Smooth muscle cell (in vitro differentiated cells): ENCODE data around the gene EEFSEC. TPM values are rescaled to one million over a fixed set of nuclear protein-coding genes. Genes with fewer than 3 reads are reported as not detected.

ENCODE experiments used
- DNase-seq: peaks from one replicate; lab custom pipeline; 2025; ENCODE audit not compliant: unreplicated experiment; lab: John Stamatoyannopoulos, UW
- H2AFZ ChIP-seq: fragments of 200-600 bp; sonication (generic); 2 replicates; pipeline ENCODE4 v1.6.0; 2016; ENCODE audit warnings: antibody characterized with exemption, low read depth, mild to moderate bottlenecking
- H3F3A ChIP-seq: fragments of 200-600 bp; sonication (generic); 2 replicates; pipeline ENCODE4 v1.6.0; 2017; ENCODE audit warnings: antibody characterized with exemption, low read depth
- H3K27ac ChIP-seq: fragments of 200-600 bp; sonication (generic); 2 replicates; pipeline ENCODE4 v1.5.1; 2016; ENCODE audit warnings: low read depth, mild to moderate bottlenecking
- H3K27me3 ChIP-seq: fragments of 200-600 bp; sonication (generic); 2 replicates; pipeline ENCODE4 v1.6.1; 2016; ENCODE audit warnings: low read depth, mild to moderate bottlenecking
- H3K36me3 ChIP-seq: fragments of 200-600 bp; sonication (generic); 2 replicates; pipeline ENCODE4 v1.5.1; 2016; ENCODE audit warnings: low read depth
- H3K4me1 ChIP-seq: fragments of 200-600 bp; sonication (generic); 2 replicates; pipeline ENCODE4 v1.5.1; 2016; ENCODE audit warnings: low read depth
- H3K4me2 ChIP-seq: fragments of 200-600 bp; sonication (generic); 2 replicates; pipeline ENCODE4 v1.6.0; 2016; ENCODE audit warnings: mild to moderate bottlenecking
- H3K4me3 ChIP-seq: fragments of 200-600 bp; sonication (generic); 2 replicates; pipeline ENCODE4 v1.5.1; 2016; ENCODE audit warnings: mild to moderate bottlenecking
- H3K79me2 ChIP-seq: fragments of 200-600 bp; sonication (generic); 2 replicates; pipeline ENCODE4 v1.6.0; 2016; ENCODE audit warnings: low read depth, mild to moderate bottlenecking
- H3K9ac ChIP-seq: fragments of 200-600 bp; sonication (generic); 2 replicates; pipeline ENCODE4 v1.6.0; 2016; ENCODE audit warnings: low read depth
- H3K9me3 ChIP-seq: fragments of 200-600 bp; sonication (generic); replicated peaks from 2 replicates; pipeline ENCODE4 v1.5.1; 2016; ENCODE audit warnings: low read depth
- H4K20me1 ChIP-seq: fragments of 200-600 bp; sonication (generic); 2 replicates; pipeline ENCODE4 v1.6.0; 2016; ENCODE audit warnings: low read depth
- WGBS: methylation state at CpG from one replicate; pipeline ENCODE4 v1.1.7; 2016; ENCODE audit warnings: low lambda C conversion rate; 5-methylcytosine and 5-hydroxymethylcytosine counted together
- polyA plus RNA-seq: library from polyadenylated mRNA; unstranded; fragments of >200 nt; fragmentation: Nextera tagmentation; extraction: Ambion mirVana; gene quantifications from 2 replicates; pipeline ENCODE4 v1.2.1, GENCODE V29; 2016
- total RNA-seq: library from RNA; depleted of rRNA; stranded (reverse); fragments of >200 nt; gene quantifications from 2 replicates; pipeline ENCODE4 v1.2.3, GENCODE V29; 2014
- TF ChIP-seq, protein P1 (sequence below): fragments of 200-600 bp; sonication (generic); IDR thresholded peaks from 2 replicates; pipeline ENCODE4 v1.5.1; 2017; ENCODE audit warnings: borderline replicate concordance, mild to moderate bottlenecking, antibody characterized with exemption; ENCODE audit not compliant: insufficient read depth, poor library complexity, severe bottlenecking

Gene EEFSEC
- total and polyA plus RNA-seq, 2 experiments from 2014 or later, result 12.4 to 17.1 TPM

- no peaks in the 10 kb centered on the region for H3F3A ChIP-seq
- no peak overlapping the region for H2AFZ ChIP-seq
- H3K4me3 ChIP-seq, result no peak overlapping the region
- H3K9me3 ChIP-seq, result no peaks in the 10 kb centered on the region
- peaks cover 5% of the 10 kb centered on the region for H3K4me1 ChIP-seq
- TF ChIP-seq, protein P1, sequence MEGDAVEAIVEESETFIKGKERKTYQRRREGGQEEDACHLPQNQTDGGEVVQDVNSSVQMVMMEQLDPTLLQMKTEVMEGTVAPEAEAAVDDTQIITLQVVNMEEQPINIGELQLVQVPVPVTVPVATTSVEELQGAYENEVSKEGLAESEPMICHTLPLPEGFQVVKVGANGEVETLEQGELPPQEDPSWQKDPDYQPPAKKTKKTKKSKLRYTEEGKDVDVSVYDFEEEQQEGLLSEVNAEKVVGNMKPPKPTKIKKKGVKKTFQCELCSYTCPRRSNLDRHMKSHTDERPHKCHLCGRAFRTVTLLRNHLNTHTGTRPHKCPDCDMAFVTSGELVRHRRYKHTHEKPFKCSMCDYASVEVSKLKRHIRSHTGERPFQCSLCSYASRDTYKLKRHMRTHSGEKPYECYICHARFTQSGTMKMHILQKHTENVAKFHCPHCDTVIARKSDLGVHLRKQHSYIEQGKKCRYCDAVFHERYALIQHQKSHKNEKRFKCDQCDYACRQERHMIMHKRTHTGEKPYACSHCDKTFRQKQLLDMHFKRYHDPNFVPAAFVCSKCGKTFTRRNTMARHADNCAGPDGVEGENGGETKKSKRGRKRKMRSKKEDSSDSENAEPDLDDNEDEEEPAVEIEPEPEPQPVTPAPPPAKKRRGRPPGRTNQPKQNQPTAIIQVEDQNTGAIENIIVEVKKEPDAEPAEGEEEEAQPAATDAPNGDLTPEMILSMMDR, result no peak
- no peaks in the 10 kb centered on the region for H4K20me1 ChIP-seq
- H3K9ac ChIP-seq, result no peak overlapping the region
- 88% methylated on average over 6 of the region's 6 CpGs for WGBS
- H3K27me3 ChIP-seq, result no peaks in the 10 kb centered on the region
- H3K27ac ChIP-seq, result peak overlapping the region; percentile 57
- H3K79me2 ChIP-seq, result no peaks in the 10 kb centered on the region
- peak overlapping the region; percentile 74 for H3K4me2 ChIP-seq
- DNase-seq, result no peak
- no peaks in the 10 kb centered on the region for H3K36me3 ChIP-seq
Observed at GRCh38 chr3:128344052-128344735, 190.9 kb downstream of the EEFSEC start.

DNA sequence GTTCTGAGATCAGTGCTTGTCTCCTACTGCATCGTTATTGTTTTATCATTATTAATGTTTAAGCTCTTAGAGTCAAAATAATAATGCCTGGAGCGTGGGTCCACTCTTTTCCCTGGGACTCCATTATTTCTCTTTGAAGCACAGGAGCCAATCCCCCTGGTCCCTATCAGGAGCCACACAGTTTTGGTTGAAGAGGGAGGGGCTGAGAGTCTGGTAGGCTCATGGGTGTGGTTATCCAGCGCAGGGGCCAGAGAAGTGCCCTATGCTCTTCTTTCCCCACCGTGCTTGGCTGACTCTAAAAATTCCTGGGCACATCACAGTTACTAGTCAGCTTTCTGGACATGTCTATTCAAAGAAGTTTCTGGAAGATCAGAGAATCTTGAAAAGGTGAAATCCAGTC is 191.9 kb downstream of the EEFSEC start:
- Histone ChIP-seq H3F3A (no peaks in the 10 kb centered on the region), H3K4me1 (peaks cover 5% of the 10 kb centered on the region), H4K20me1 (no peaks in the 10 kb centered on the region), H3K36me3 (no peaks in the 10 kb centered on the region), H3K79me2 (no peaks in the 10 kb centered on the region), H2AFZ (no peak overlapping the region), H3K4me2 (no peak overlapping the region), H3K9ac (no peak overlapping the region), H3K4me3 (no peak overlapping the region), H3K27me3 (no peaks in the 10 kb centered on the region), H3K27ac (no peak overlapping the region), H3K9me3 (no peaks in the 10 kb centered on the region)
- TF ChIP-seq, protein P1, result no peak
- no peak for DNase-seq
- WGBS, result 99% methylated on average over 4 of the region's 4 CpGs

DNA sequence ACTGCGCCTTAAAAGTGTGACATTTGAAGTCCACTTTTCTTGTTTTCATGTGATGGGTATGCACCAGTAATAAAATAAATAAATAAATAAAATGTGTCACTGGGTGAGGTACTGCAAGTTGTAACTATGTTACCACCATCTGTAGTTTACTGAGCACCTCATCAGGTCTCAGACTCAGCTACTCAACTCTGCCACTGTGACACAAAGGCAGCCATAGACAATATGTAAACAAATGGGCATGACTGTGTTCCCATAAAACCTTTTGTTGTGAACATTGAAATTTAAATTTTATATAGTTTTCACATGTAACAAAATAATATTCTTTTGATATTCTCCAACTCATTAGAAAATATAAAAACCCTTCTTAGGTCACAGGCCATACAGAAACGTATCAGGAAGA is 193.3 kb downstream of the EEFSEC start:
- Histone ChIP-seq H3K27me3 (no peaks in the 10 kb centered on the region), H4K20me1 (no peaks in the 10 kb centered on the region), H3K4me3 (no peak overlapping the region), H3K4me2 (no peak overlapping the region), H3F3A (no peaks in the 10 kb centered on the region), H2AFZ (no peak overlapping the region), H3K4me1 (peaks cover 5% of the 10 kb centered on the region), H3K27ac (no peak overlapping the region), H3K9me3 (no peaks in the 10 kb centered on the region), H3K36me3 (no peaks in the 10 kb centered on the region), H3K79me2 (no peaks in the 10 kb centered on the region), H3K9ac (no peak overlapping the region)
- WGBS, result 90% methylated on average over 2 of the region's 2 CpGs
- DNase-seq, result no peak
- TF ChIP-seq, protein P1, result no peak

DNA sequence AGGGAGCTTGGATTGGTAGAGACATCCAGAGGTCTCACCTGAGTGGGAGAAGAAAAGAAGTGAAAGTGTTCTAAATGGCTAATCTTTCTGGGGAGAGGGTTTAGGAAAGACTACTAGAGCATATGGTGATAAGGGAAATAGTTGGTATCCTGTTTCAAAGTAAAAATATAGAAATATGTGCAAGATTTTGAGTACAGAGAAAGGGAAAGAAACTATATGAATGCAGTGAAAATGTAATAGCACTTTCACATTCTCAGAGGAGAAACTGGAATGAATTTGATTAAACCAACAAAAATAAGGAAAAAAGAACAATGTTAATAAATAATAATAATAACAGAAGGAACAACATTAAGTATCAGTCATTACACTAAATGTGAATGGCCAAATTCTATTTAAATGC is 194.0 kb downstream of the EEFSEC start:
- TF ChIP-seq, protein P1, result no peak
- Histone ChIP-seq H3K4me2 (no peak overlapping the region), H3K79me2 (no peaks in the 10 kb centered on the region), H3K9ac (no peak overlapping the region), H2AFZ (no peak overlapping the region), H3F3A (no peaks in the 10 kb centered on the region), H3K36me3 (no peaks in the 10 kb centered on the region), H4K20me1 (no peaks in the 10 kb centered on the region), H3K27ac (no peak overlapping the region), H3K27me3 (no peaks in the 10 kb centered on the region), H3K4me3 (no peak overlapping the region), H3K9me3 (no peaks in the 10 kb centered on the region), H3K4me1 (peaks cover 5% of the 10 kb centered on the region)
- no peak for DNase-seq
